IMR-90 (cell line): Measurements from ENCODE around the gene NAP1L2. TPM values are rescaled to one million over a fixed set of nuclear protein-coding genes. Genes with fewer than 3 reads are reported as not detected.

Experiments
- ATAC-seq: fragments of 200-7000 bp; cut with Tn5 transposase; 2 replicates; pipeline ENCODE4 v1.9.1; 2020; ENCODE audit warnings: low read depth, mild to moderate bottlenecking, moderate library complexity
- BruUV-seq: library from RNA; stranded (reverse); fragments of 400-500 nt; replicated peaks from 2 replicates; lab custom pipeline; 2021; lab: Mats Ljungman, UMichigan
- CTCF ChIA-PET: fragments of 300-600 bp; formaldehyde crosslinking; extraction: SDS; loops from one replicate; lab custom pipeline; 2021; ENCODE audit warnings: antibody characterized with exemption; lab: Yijun Ruan, JAX
- POLR2A ChIA-PET: fragments of 300-600 bp; sonication (Branson Sonifier 250); formaldehyde crosslinking; loops from one replicate; lab custom pipeline; 2022; ENCODE audit warnings: antibody characterized with exemption; ENCODE audit not compliant: unreplicated experiment; lab: Charles Lee
- DNase-seq: peaks from one replicate; pipeline ENCODE4 v3.0.0; 2013
- H2AFZ ChIP-seq: replicated peaks from 2 replicates; pipeline ENCODE3; 2013; ENCODE audit warnings: low read length, mild to moderate bottlenecking; ENCODE audit not compliant: poor library complexity
- H2AK5ac ChIP-seq: 2 replicates; pipeline ENCODE4 v1.6.1; 2013; ENCODE audit warnings: low read depth, low read length, inconsistent platforms
- H2AK9ac ChIP-seq: replicated peaks from 2 replicates; pipeline ENCODE3; 2013; ENCODE audit warnings: mild to moderate bottlenecking, low read depth, low read length, moderate library complexity; ENCODE audit not compliant: poor library complexity
- H2BK120ac ChIP-seq: 2 replicates; pipeline ENCODE4 v1.6.1; 2013; ENCODE audit warnings: low read depth, low read length, inconsistent platforms
- H2BK15ac ChIP-seq: 3 replicates; pipeline ENCODE4 v1.6.1; 2013; ENCODE audit warnings: low read depth, low read length, inconsistent platforms
- H2BK20ac ChIP-seq: 2 replicates; pipeline ENCODE4 v1.6.1; 2013; ENCODE audit warnings: low read depth, mild to moderate bottlenecking, inconsistent platforms, low read length, moderate library complexity
- H2BK5ac ChIP-seq: 2 replicates; pipeline ENCODE4 v1.6.1; 2013; ENCODE audit warnings: mild to moderate bottlenecking, low read depth, low read length, inconsistent platforms; ENCODE audit not compliant: poor library complexity, severe bottlenecking
- H3K14ac ChIP-seq: replicated peaks from 2 replicates; pipeline ENCODE4 v1.6.1; 2013; ENCODE audit warnings: low read depth, low read length, inconsistent platforms
- H3K18ac ChIP-seq: 2 replicates; pipeline ENCODE4 v1.6.1; 2013; ENCODE audit warnings: low read depth, low read length, control low read depth
- H3K23ac ChIP-seq: 2 replicates; pipeline ENCODE4 v1.6.1; 2013; ENCODE audit warnings: low read depth, low read length, inconsistent platforms
- H3K27ac ChIP-seq: 2 replicates; pipeline ENCODE4 v1.5.1; 2013; ENCODE audit warnings: mild to moderate bottlenecking, control low read depth, low read length; ENCODE audit not compliant: insufficient read depth
- H3K27me3 ChIP-seq: 2 replicates; pipeline ENCODE4 v1.6.1; 2013; ENCODE audit warnings: low read length; ENCODE audit not compliant: control insufficient read depth, insufficient read depth
- H3K36me3 ChIP-seq: 2 replicates; pipeline ENCODE4 v1.6.1; 2013; ENCODE audit warnings: low read length, mixed read lengths; ENCODE audit not compliant: control insufficient read depth, insufficient read depth
- H3K4ac ChIP-seq: 2 replicates; pipeline ENCODE4 v1.6.1; 2013; ENCODE audit warnings: low read depth, low read length, inconsistent platforms
- H3K4me1 ChIP-seq: 2 replicates; pipeline ENCODE4 v1.6.1; 2013; ENCODE audit warnings: low read length, mixed read lengths; ENCODE audit not compliant: control insufficient read depth, insufficient read depth
- H3K4me2 ChIP-seq: 2 replicates; pipeline ENCODE4 v1.6.1; 2013; ENCODE audit warnings: low read depth, mild to moderate bottlenecking, control low read depth, low read length, moderate library complexity
- H3K4me3 ChIP-seq: 2 replicates; pipeline ENCODE4 v1.5.1; 2013; ENCODE audit warnings: low read depth, mild to moderate bottlenecking, control low read depth, low read length, moderate library complexity; ENCODE audit not compliant: insufficient read depth
- H3K56ac ChIP-seq: 2 replicates; pipeline ENCODE4 v1.6.1; 2013; ENCODE audit warnings: low read length, inconsistent platforms; ENCODE audit not compliant: insufficient read depth; ENCODE audit errors: extremely low read depth
- H3K79me1 ChIP-seq, 2 experiments: 2 replicates each; pipeline ENCODE4 v1.6.1; 2013; ENCODE audit warnings: low read length in 2 of 2, inconsistent platforms in 1 of 2, low read depth in 1 of 2
- H3K9ac ChIP-seq: 2 replicates; pipeline ENCODE4 v1.6.1; 2013; ENCODE audit warnings: low read depth, low read length, control low read depth
- H3K9me1 ChIP-seq: 2 replicates; pipeline ENCODE4 v1.6.1; 2013; ENCODE audit warnings: low read length, inconsistent platforms; ENCODE audit not compliant: insufficient read depth
- H3K9me3 ChIP-seq: 2 replicates; pipeline ENCODE4 v1.6.1; 2013; ENCODE audit warnings: low read length; ENCODE audit not compliant: control insufficient read depth, insufficient read depth
- H4K20me1 ChIP-seq: 2 replicates; pipeline ENCODE4 v1.6.1; 2013; ENCODE audit warnings: low read length, inconsistent platforms; ENCODE audit not compliant: insufficient read depth
- H4K5ac ChIP-seq: 2 replicates; pipeline ENCODE4 v1.6.1; 2013; ENCODE audit warnings: mild to moderate bottlenecking, low read depth, low read length, control low read depth
- H4K8ac ChIP-seq, 2 experiments: 2 replicates each; pipeline ENCODE4 v1.6.1; 2013; ENCODE audit warnings: low read depth in 2 of 2, low read length in 2 of 2, control low read depth in 1 of 2, inconsistent platforms in 1 of 2
- H4K91ac ChIP-seq: 2 replicates; pipeline ENCODE4 v1.6.1; 2013; ENCODE audit warnings: low read depth, low read length, inconsistent platforms; ENCODE audit not compliant: insufficient read depth
- BHLHE40 ChIP-seq: fragments of 150-350 bp; IDR thresholded peaks from 2 replicates; pipeline ENCODE4 v1.6.1; 2016; ENCODE audit warnings: mild to moderate bottlenecking, low read depth, low read length
- CEBPB ChIP-seq: IDR thresholded peaks from 2 replicates; pipeline ENCODE4 v1.6.1; 2012; ENCODE audit warnings: low read depth, low read length, improper control_type of control experiment
- CHD1 ChIP-seq: IDR thresholded peaks from 2 replicates; pipeline ENCODE4 v1.6.1; 2012; ENCODE audit warnings: low read depth, low read length, improper control_type of control experiment
- CTCF ChIP-seq: conservative IDR thresholded peaks from 2 replicates; pipeline ENCODE4 v1.5.1; 2012; ENCODE audit warnings: mild to moderate bottlenecking, low read depth, low read length, improper control_type of control experiment
- ELK1 ChIP-seq: fragments of 150-350 bp; IDR thresholded peaks from 2 replicates; pipeline ENCODE4 v1.6.1; 2016; ENCODE audit warnings: low read depth, mild to moderate bottlenecking, low read length, moderate library complexity, borderline replicate concordance
- FOS ChIP-seq: fragments of 150-350 bp; IDR thresholded peaks from 2 replicates; pipeline ENCODE4 v1.6.1; 2016; ENCODE audit warnings: low read depth, low read length
- MAFK ChIP-seq: IDR thresholded peaks from 2 replicates; pipeline ENCODE4 v1.6.1; 2012; ENCODE audit warnings: low read depth, low read length, improper control_type of control experiment
- MAZ ChIP-seq: IDR thresholded peaks from 2 replicates; pipeline ENCODE4 v1.6.1; 2012; ENCODE audit warnings: low read depth, mild to moderate bottlenecking, low read length, improper control_type of control experiment, moderate library complexity, borderline replicate concordance
- MXI1 ChIP-seq: IDR thresholded peaks from 2 replicates; pipeline ENCODE4 v1.6.1; 2012; ENCODE audit warnings: low read depth, mild to moderate bottlenecking, low read length, moderate library complexity, borderline replicate concordance
- NFE2L2 ChIP-seq: fragments of 150-350 bp; IDR thresholded peaks from 2 replicates; pipeline ENCODE4 v1.6.1; 2016; ENCODE audit warnings: low read depth, mild to moderate bottlenecking, low read length
- POLR2A ChIP-seq: IDR thresholded peaks from 2 replicates; pipeline ENCODE4 v1.6.1; 2012; ENCODE audit warnings: mild to moderate bottlenecking, low read depth, low read length
- RAD21 ChIP-seq: IDR thresholded peaks from 2 replicates; pipeline ENCODE4 v1.6.1; 2012; ENCODE audit warnings: low read length, improper control_type of control experiment
- RCOR1 ChIP-seq: IDR thresholded peaks from 2 replicates; pipeline ENCODE4 v1.6.1; 2012; ENCODE audit warnings: mild to moderate bottlenecking, low read length, improper control_type of control experiment; ENCODE audit not compliant: insufficient replicate concordance
- RFX5 ChIP-seq: IDR thresholded peaks from 2 replicates; pipeline ENCODE4 v1.8.0; 2012; ENCODE audit warnings: low read depth, mild to moderate bottlenecking, low read length, moderate library complexity
- SMC3 ChIP-seq: fragments of 150-350 bp; IDR thresholded peaks from 2 replicates; pipeline ENCODE4 v1.6.1; 2016; ENCODE audit warnings: low read depth, mild to moderate bottlenecking, antibody characterized with exemption, low read length, moderate library complexity
- USF2 ChIP-seq: fragments of 150-350 bp; IDR thresholded peaks from 2 replicates; pipeline ENCODE4 v1.6.1; 2017; ENCODE audit warnings: mild to moderate bottlenecking, antibody characterized with exemption, low read length, low read depth
- WGBS, 2 experiments: methylation state at CpG; one replicate each; pipeline versions ENCODE4 v1.1.5 to v1.1.7; 2013; ENCODE audit warnings: missing lambda C conversion rate in 2 of 2; ENCODE audit not compliant: insufficient read length in 1 of 2; ENCODE audit errors: extremely low coverage in 2 of 2; 5-methylcytosine and 5-hydroxymethylcytosine counted together
- dilution Hi-C: fragments of 300-500 bp; cut with HindIII; formaldehyde crosslinking; loops from one replicate; pipeline ENCODE4 v1.14.3; 2018; ENCODE audit warnings: low sequenced_read_pairs; ENCODE audit not compliant: unreplicated experiment
- in situ Hi-C: fragments of 300-500 bp; cut with MboI; formaldehyde crosslinking; loops from 3 replicates; pipeline ENCODE4 v1.14.3; 2019; ENCODE audit warnings: low sequenced_read_pairs, inconsistent platforms, mixed read lengths
- intact Hi-C: fragments of 100-400 bp; cut with micrococcal nuclease; formaldehyde crosslinking; loops from 2 replicates; pipeline ENCODE4 v1.10.0; 2022
- polyA plus RNA-seq, 3 experiments: library from polyadenylated mRNA; depleted of rRNA; stranded (reverse); fragments of >200 nt; gene quantifications; 2 replicates each; pipeline ENCODE4 v1.2.3, GENCODE V29; 2012; ENCODE audit warnings: low replicate concordance in 1 of 3
- total RNA-seq: library from RNA; depleted of rRNA; stranded (reverse); fragments of >200 nt; gene quantifications from 2 replicates; pipeline ENCODE4 v1.2.3, GENCODE V29; 2012

NAP1L2 gene
- total and polyA plus RNA-seq, 2 of the 4 experiments (the other 2 are of a cell fraction): 0.03 TPM; not detected in 1

GRCh38 chrX:73239242-73239641 is 24.6 kb upstream of the NAP1L2 start:
- H3K9me1 ChIP-seq: no peaks in the 10 kb centered on the region
- H2BK15ac ChIP-seq: no peak overlapping the region
- no peak overlapping the region for H3K18ac ChIP-seq
- no peak overlapping the region for H3K27ac ChIP-seq
- H3K9me3 ChIP-seq: peaks cover 3% of the 10 kb centered on the region; the same call in 1 of the 2 replicates
- no peak overlapping the region for H2BK20ac ChIP-seq
- no peak overlapping the region for H2AK5ac ChIP-seq
- no peak overlapping the region for H2BK5ac ChIP-seq
- no peak overlapping the region for H3K4ac ChIP-seq
- DNase-seq (no peak), ATAC-seq (no peak)
- CTCF ChIA-PET: no interaction called here
- no peak overlapping the region for H3K4me3 ChIP-seq
- in situ Hi-C loops (no loop called here), dilution Hi-C loops (no loop called here), intact Hi-C loops (no loop called here)
- no peaks in the 10 kb centered on the region for H4K20me1 ChIP-seq
- TF ChIP-seq MAZ (no peak), RAD21 (no peak), CHD1 (no peak), USF2 (no peak), MAFK (no peak), BHLHE40 (no peak), MXI1 (no peak), NFE2L2 (no peak), CTCF (no peak), RFX5 (no peak), SMC3 (no peak), POLR2A (no peak), RCOR1 (no peak), ELK1 (no peak), FOS (no peak), CEBPB (no peak)
- H4K91ac ChIP-seq: no peak overlapping the region
- H3K14ac ChIP-seq: no peak overlapping the region
- no peaks in the 10 kb centered on the region for H3K36me3 ChIP-seq
- no peaks in the 10 kb centered on the region for H3K4me1 ChIP-seq
- no peaks in the 10 kb centered on the region for H3K79me1 ChIP-seq
- no TSS peak for BruUV-seq
- no peak overlapping the region for H2AFZ ChIP-seq
- no peak overlapping the region for H3K56ac ChIP-seq
- H3K27me3 ChIP-seq: no peaks in the 10 kb centered on the region
- H3K4me2 ChIP-seq: no peak overlapping the region
- POLR2A ChIA-PET: no interaction called here
- no peak overlapping the region for H2AK9ac ChIP-seq
- no peak overlapping the region for H4K5ac ChIP-seq
- H3K23ac ChIP-seq: no peak overlapping the region
- no peak overlapping the region for H3K9ac ChIP-seq
- H4K8ac ChIP-seq: no peak overlapping the region
- no CpG with 5 or more reads among the region's 5 CpGs for WGBS, 2 experiments
- no peak overlapping the region for H2BK120ac ChIP-seq
